ENCODE measurements around the gene AVP.

DNA sequence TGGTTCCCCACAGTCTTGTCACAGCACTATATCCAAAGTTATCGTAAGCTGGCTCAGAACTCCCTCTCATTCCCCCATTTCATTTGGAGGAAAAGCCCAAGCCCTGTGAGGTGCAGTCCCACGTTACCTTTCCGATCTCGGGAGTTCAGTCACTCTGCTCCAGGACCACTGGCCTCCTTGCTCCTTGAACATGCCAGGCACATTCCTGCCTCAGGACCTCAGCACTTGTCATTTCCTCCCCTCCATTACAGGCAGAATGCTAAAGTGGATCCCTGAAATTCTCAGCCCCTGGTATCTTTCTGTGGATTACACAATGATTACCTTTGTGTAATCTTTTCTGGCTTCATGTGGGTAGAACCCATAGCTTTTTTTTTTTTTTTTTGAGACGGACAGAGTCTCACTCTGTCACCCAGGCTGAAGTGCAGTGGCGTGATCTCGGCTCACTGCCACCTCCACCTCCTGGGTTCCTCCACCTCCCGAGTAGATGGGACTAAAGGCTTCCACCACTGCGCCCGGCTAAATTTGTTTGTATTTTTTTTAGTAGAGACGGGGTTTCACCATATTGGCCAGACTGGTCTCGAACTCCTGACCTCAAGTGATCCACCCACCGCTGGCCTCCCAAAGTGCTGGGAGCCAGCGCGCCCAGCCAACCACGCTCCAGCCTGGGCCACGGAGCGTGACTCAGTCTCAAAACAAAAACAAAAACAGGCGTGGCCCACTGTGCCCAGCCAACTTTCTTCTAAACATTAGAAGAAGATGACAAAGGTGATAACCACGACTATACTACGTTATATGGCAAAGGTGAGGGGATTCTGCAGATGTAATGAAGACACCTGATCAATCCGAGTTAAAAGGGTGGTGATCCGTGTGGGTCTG, 17.1 kb downstream of the AVP start:
- TF ChIP-seq POLR2A (IDR thresholded peaks at IDR 0.05): no peak
- TF ChIP-seq, protein P1, sequence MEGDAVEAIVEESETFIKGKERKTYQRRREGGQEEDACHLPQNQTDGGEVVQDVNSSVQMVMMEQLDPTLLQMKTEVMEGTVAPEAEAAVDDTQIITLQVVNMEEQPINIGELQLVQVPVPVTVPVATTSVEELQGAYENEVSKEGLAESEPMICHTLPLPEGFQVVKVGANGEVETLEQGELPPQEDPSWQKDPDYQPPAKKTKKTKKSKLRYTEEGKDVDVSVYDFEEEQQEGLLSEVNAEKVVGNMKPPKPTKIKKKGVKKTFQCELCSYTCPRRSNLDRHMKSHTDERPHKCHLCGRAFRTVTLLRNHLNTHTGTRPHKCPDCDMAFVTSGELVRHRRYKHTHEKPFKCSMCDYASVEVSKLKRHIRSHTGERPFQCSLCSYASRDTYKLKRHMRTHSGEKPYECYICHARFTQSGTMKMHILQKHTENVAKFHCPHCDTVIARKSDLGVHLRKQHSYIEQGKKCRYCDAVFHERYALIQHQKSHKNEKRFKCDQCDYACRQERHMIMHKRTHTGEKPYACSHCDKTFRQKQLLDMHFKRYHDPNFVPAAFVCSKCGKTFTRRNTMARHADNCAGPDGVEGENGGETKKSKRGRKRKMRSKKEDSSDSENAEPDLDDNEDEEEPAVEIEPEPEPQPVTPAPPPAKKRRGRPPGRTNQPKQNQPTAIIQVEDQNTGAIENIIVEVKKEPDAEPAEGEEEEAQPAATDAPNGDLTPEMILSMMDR (IDR thresholded peaks at IDR 0.05): no peak

All from body of pancreas (tissue), 4 donors.